Jurkat, Clone E6-1 (cell line): ENCODE results near the gene WDFY2.

ENCODE experiments used
- DNase-seq: peaks from one replicate; pipeline ENCODE4 v3.0.0-alpha.2; 2011; ENCODE audit warnings: low read depth, low spot score
- H3K4me3 ChIP-seq: 2 replicates; pipeline ENCODE4 v1.5.1; 2011; ENCODE audit warnings: mild to moderate bottlenecking, low read length, control low read depth, moderate library complexity

Gene WDFY2

GRCh38 chr13:51816604-51817249 is 232.5 kb downstream of the WDFY2 start:
- no peak for DNase-seq
- H3K4me3 ChIP-seq: no peak overlapping the region
